K562 (cell line): ENCODE results near the gene PDE9A. TPM values are rescaled to one million over a fixed set of nuclear protein-coding genes. Genes with fewer than 3 reads are reported as not detected.

Source experiments
- ATAC-seq: fragments of 200-7000 bp; cut with Tn5 transposase; 3 replicates; pipeline ENCODE4 v1.9.1; 2020; ENCODE audit warnings: moderate library complexity
- BruUV-seq: library from RNA; stranded (reverse); fragments of 400-500 nt; replicated peaks from 2 replicates; lab custom pipeline; 2021; lab: Mats Ljungman, UMichigan
- CTCF ChIA-PET: fragments of 300-600 bp; formaldehyde crosslinking; extraction: SDS; loops from one replicate; lab custom pipeline; 2021; ENCODE audit warnings: low intra/inter-chr PET ratio; lab: Yijun Ruan, JAX
- POLR2A ChIA-PET: fragments of 300-600, 350-650 bp; sonication (Branson Sonifier 250); formaldehyde crosslinking; extraction: SDS; loops from one replicate; lab custom pipeline; 2021; ENCODE audit warnings: antibody characterized with exemption, inconsistent platforms; lab: Yijun Ruan, JAX
- DNase-seq, 4 experiments: peaks; one replicate each; pipeline versions ENCODE4 v3.0.0 to v3.0.0-alpha.2; 2011 to 2018; ENCODE audit warnings: low spot score in 3 of 4, mixed read lengths in 3 of 4; ENCODE audit errors: extremely low read depth in 1 of 4
- FAIRE-seq: peaks from 2 replicates; lab custom pipeline; 2011; peaks lifted over from hg19 to GRCh38; lab: Jason Lieb, UNC
- H2AFZ ChIP-seq: 2 replicates; pipeline ENCODE4 v1.6.0; 2011; ENCODE audit warnings: low read depth, low read length, control low read depth, inconsistent platforms
- H3K27ac ChIP-seq: fragments of 200-600 bp; 3 replicates; pipeline ENCODE4 v1.8.0; 2011; ENCODE audit warnings: low read depth, mild to moderate bottlenecking, control low read depth, inconsistent platforms, low read length, moderate library complexity, mixed read lengths; ENCODE audit errors: extremely low read depth
- H3K27me3 ChIP-seq, 2 experiments: fragments of 300-600 bp in 1 of 2; 2 replicates in 1 of 2; 3 replicates in 1 of 2; pipeline versions ENCODE4 v1.6.0 to v1.8.0; 2011; ENCODE audit warnings: inconsistent platforms in 2 of 2, low read length in 2 of 2, mild to moderate bottlenecking in 1 of 2, mixed read lengths in 1 of 2, moderate library complexity in 1 of 2; ENCODE audit not compliant: control insufficient read depth in 2 of 2, insufficient read depth in 2 of 2
- H3K36me3 ChIP-seq: fragments of 300-600 bp; 3 replicates; pipeline ENCODE4 v1.8.0; 2011; ENCODE audit warnings: mild to moderate bottlenecking, low read length, inconsistent platforms; ENCODE audit not compliant: control insufficient read depth, insufficient read depth
- H3K4me1 ChIP-seq, 2 experiments: fragments of 200-600 bp in 1 of 2; replicated peaks in 1 of 2; 2 replicates in 1 of 2; 3 replicates in 1 of 2; pipeline versions ENCODE4 v1.5.1 to v1.8.0; 2011; ENCODE audit warnings: inconsistent platforms in 2 of 2, low read length in 2 of 2, mild to moderate bottlenecking in 1 of 2, mixed read lengths in 1 of 2, moderate library complexity in 1 of 2; ENCODE audit not compliant: control insufficient read depth in 2 of 2, insufficient read depth in 2 of 2
- H3K4me2 ChIP-seq: 2 replicates; pipeline ENCODE4 v1.6.1; 2011; ENCODE audit warnings: low read length, control low read depth, inconsistent platforms, mixed read lengths; ENCODE audit not compliant: insufficient read depth
- H3K4me3 ChIP-seq: fragments of 200-600 bp; sonication (generic), shearing (Covaris generic); 2 replicates; pipeline ENCODE4 v1.5.1; 2016; ENCODE audit warnings: control low read depth, inconsistent platforms
- H3K79me2 ChIP-seq: fragments of 200-600 bp; 3 replicates; pipeline ENCODE4 v1.8.0; 2011; ENCODE audit warnings: low read length, inconsistent platforms; ENCODE audit not compliant: control insufficient read depth, insufficient read depth
- H3K9ac ChIP-seq, 2 experiments: 2 replicates each; pipeline versions ENCODE4 v1.6.0 to v1.6.1; 2011; ENCODE audit warnings: low read depth in 2 of 2, low read length in 2 of 2, control low read depth in 1 of 2, inconsistent platforms in 1 of 2, mild to moderate bottlenecking in 1 of 2, mixed read lengths in 1 of 2; ENCODE audit not compliant: insufficient read depth in 1 of 2
- H3K9me1 ChIP-seq: one replicate; pipeline ENCODE4 v1.6.0; 2011; ENCODE audit warnings: inconsistent platforms, mild to moderate bottlenecking, low read length, moderate library complexity; ENCODE audit not compliant: control insufficient read depth, insufficient read depth
- H3K9me3 ChIP-seq: replicated peaks from 2 replicates; pipeline ENCODE4 v1.5.1; 2011; ENCODE audit warnings: low read depth, low read length, inconsistent platforms; ENCODE audit not compliant: control insufficient read depth, insufficient read depth
- H4K20me1 ChIP-seq: replicated peaks from 2 replicates; pipeline ENCODE4 v1.6.1; 2011; ENCODE audit warnings: low read length, inconsistent platforms, mixed read lengths; ENCODE audit not compliant: control insufficient read depth, insufficient read depth
- ARNT ChIP-seq, 2 experiments: fragments of 450-650 bp; IDR thresholded peaks; 2 replicates each; pipeline ENCODE4 v1.6.1; 2016; ENCODE audit warnings: mild to moderate bottlenecking in 1 of 2
- SIRT6 ChIP-seq: IDR thresholded peaks from one replicate; pipeline ENCODE4 v1.6.1; 2012; ENCODE audit warnings: low read depth, mild to moderate bottlenecking, control low read depth, inconsistent platforms, low read length, moderate library complexity
- SNRNP70 ChIP-seq: fragments of 200-400 bp; formaldehyde crosslinking; optimal IDR thresholded peaks from 2 replicates; pipeline ENCODE3; 2017; ENCODE audit warnings: low read depth, low read length
- ZNF184 ChIP-seq: sonication (generic); formaldehyde crosslinking; IDR thresholded peaks from 2 replicates; pipeline ENCODE4 v1.5.0; 2020; ENCODE audit warnings: missing genetic modification reagents
- WGBS: fragments of 100-300 bp; shearing (Covaris generic); methylation state at CpG from one replicate; pipeline ENCODE4 v1.1.6; 2016; ENCODE audit warnings: low coverage, mixed read lengths; ENCODE audit not compliant: insufficient coverage; ENCODE audit errors: missing lambda C conversion rate; 5-methylcytosine and 5-hydroxymethylcytosine counted together
- in situ Hi-C: fragments of 300-500 bp; cut with MboI; formaldehyde crosslinking; loops from 4 replicates; pipeline ENCODE4 v1.15.0; 2018; ENCODE audit warnings: inconsistent platforms, mixed read lengths
- intact Hi-C: fragments of 100-400 bp; cut with micrococcal nuclease; formaldehyde crosslinking; loops from 2 replicates; pipeline ENCODE4 v1.14.2; 2022
- polyA plus RNA-seq, 8 experiments: library from polyadenylated mRNA; depleted of rRNA in 4 of 8; stranded (reverse) in 5 of 8; unstranded in 3 of 8; fragments of >200 nt; fragmentation: Nextera tagmentation in 2 of 8; fragmentation: Illumina TruSeq in 1 of 8; extraction: Ambion mirVana in 2 of 8; extraction: Trizol in 1 of 8; gene quantifications; 2 replicates each; pipeline versions ENCODE4 v1.2.1 to v1.2.3, GENCODE V29; 2011 to 2014; ENCODE audit warnings: inconsistent platforms in 1 of 8, missing spikeins in 1 of 8
- total RNA-seq, 7 experiments: library from RNA; depleted of rRNA in 6 of 7; stranded (reverse); fragments of >200 nt in 6 of 7; fragmentation: Illumina TruSeq in 2 of 7; extraction: Trizol in 2 of 7; gene quantifications; 2 replicates each; pipeline versions ENCODE4 v1.2.1 to v1.2.3, GENCODE V29; 2011 to 2021; ENCODE audit warnings: low replicate concordance in 1 of 7
- TF ChIP-seq, protein P1 (sequence below): fragments of 250-450 bp; sonication (Bioruptor Pico); IDR thresholded peaks from 2 replicates; pipeline ENCODE4 v1.5.1; 2021; ENCODE audit warnings: mild to moderate bottlenecking
- TF ChIP-seq, protein P2 (sequence below), 3 experiments: IDR thresholded peaks in 2 of 3; conservative IDR thresholded peaks in 1 of 3; 2 replicates each; pipeline ENCODE4 v1.5.1; 2011 to 2012; ENCODE audit warnings: low read length in 3 of 3, mild to moderate bottlenecking in 3 of 3, control low read depth in 2 of 3, improper control_type of control experiment in 1 of 3, inconsistent platforms in 1 of 3, low read depth in 1 of 3, mixed read lengths in 1 of 3, moderate library complexity in 1 of 3; ENCODE audit not compliant: insufficient read depth in 2 of 3

PDE9A gene
- total and polyA plus RNA-seq, 9 of the 15 experiments (the other 6 are each of a cell fraction or from before 2014, with no cell fraction given): 0.07 to 0.27 TPM; not detected in 7

DNA sequence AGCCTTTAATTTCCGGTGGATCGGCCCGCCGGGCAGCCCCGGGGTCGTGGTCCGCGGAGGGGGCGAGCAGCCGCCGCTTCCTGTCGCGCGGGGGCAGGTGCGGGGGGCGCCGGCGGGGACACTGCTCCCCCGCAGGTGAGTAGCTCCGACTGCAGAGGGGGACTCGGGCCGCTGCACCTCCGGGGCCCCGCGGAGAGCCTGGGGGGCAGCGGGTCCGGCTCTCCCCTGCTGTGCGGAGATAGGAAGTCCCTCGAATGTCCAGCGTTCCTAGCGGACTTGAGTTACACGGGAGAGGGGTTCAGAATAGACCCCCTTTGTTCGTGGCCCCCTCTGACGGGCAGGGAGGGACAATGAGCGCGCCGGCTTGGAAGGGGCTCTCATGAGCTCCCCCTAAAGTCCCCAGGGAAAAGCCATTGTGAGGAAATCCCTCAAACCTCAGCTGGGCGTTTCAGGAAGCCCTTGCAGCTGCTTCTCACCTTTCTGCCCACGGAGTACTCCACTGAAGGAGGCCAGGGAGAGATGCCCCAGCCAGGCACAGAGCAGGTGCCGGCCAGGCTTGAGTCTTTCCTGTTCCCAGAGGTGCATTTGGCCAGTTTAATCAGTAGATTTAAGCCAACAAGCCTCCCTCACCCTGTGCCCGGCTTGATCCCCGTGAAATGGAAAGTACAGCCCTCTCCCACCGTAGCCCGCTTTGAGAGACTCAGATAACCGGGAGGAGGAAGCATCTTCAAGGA is 925 bp downstream of the PDE9A start:
- no peak for ATAC-seq
- POLR2A ChIA-PET: interaction anchor here (0.6 to 1.2 kb wide), 3 partner anchors 12 to 1318 kb away, joined by 3 to 4 read pairs (median 3); no protein-coding TSS in a partner anchor

More for the DNA sequence above, 925 bp downstream of the PDE9A start:
- no peaks in the 10 kb centered on the region for H3K9me1 ChIP-seq
- no peak overlapping the region for H2AFZ ChIP-seq
- CTCF ChIA-PET: interaction anchor here (0.6 kb wide), 1 partner anchor 84 kb away, joined by 3 read pairs; no protein-coding TSS in a partner anchor
- H3K36me3 ChIP-seq: no peaks in the 10 kb centered on the region
- no peak for FAIRE-seq
- no peak overlapping the region for H3K4me2 ChIP-seq
- no peak overlapping the region for H3K27ac ChIP-seq
- intact Hi-C loops (no loop called here), in situ Hi-C loops (no loop called here)
- WGBS: 6% methylated on average over 31 of the region's 45 CpGs
- no peaks in the 10 kb centered on the region for H3K79me2 ChIP-seq
- TF ChIP-seq SIRT6: no peak
- no peak for TF ChIP-seq SNRNP70
- no peak for TF ChIP-seq ZNF184 (CRISPR knock-in tag)
- TF ChIP-seq, protein P1, sequence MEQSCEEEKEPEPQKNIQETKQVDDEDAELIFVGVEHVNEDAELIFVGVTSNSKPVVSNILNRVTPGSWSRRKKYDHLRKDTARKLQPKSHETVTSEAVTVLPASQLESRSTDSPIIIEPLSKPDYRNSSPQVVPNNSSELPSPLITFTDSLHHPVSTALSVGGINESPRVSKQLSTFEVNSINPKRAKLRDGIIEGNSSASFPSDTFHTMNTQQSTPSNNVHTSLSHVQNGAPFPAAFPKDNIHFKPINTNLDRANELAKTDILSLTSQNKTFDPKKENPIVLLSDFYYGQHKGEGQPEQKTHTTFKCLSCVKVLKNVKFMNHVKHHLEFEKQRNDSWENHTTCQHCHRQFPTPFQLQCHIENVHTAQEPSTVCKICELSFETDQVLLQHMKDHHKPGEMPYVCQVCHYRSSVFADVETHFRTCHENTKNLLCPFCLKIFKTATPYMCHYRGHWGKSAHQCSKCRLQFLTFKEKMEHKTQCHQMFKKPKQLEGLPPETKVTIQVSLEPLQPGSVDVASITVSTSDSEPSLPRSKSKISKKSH (CRISPR knock-in tag): no peak
- TF ChIP-seq ARNT (IDR thresholded peaks at IDR 0.05): no peak
- TF ChIP-seq, protein P2, sequence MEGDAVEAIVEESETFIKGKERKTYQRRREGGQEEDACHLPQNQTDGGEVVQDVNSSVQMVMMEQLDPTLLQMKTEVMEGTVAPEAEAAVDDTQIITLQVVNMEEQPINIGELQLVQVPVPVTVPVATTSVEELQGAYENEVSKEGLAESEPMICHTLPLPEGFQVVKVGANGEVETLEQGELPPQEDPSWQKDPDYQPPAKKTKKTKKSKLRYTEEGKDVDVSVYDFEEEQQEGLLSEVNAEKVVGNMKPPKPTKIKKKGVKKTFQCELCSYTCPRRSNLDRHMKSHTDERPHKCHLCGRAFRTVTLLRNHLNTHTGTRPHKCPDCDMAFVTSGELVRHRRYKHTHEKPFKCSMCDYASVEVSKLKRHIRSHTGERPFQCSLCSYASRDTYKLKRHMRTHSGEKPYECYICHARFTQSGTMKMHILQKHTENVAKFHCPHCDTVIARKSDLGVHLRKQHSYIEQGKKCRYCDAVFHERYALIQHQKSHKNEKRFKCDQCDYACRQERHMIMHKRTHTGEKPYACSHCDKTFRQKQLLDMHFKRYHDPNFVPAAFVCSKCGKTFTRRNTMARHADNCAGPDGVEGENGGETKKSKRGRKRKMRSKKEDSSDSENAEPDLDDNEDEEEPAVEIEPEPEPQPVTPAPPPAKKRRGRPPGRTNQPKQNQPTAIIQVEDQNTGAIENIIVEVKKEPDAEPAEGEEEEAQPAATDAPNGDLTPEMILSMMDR (IDR thresholded peaks at IDR 0.05 in 2 of 3, conservative IDR thresholded peaks at IDR 0.05 in 1 of 3; ENCODE audit: insufficient read depth in 2 of 3, low read depth in 1 of 3, low read length in 3 of 3): 0 out of 6 replicates have a peak, but pooled peaks of 1 of the 3 experiments have one; percentile 9
- peaks cover 47% of the 10 kb centered on the region for H4K20me1 ChIP-seq
- peaks cover 0 to 14% of the 10 kb centered on the region in 2 experiments; a peak in 2 of 5 replicates for H3K4me1 ChIP-seq
- H3K9me3 ChIP-seq: no peaks in the 10 kb centered on the region
- DNase-seq: no peak
- BruUV-seq: no TSS peak
- H3K4me3 ChIP-seq: no peak overlapping the region
- H3K9ac ChIP-seq: no peak overlapping the region
- H3K27me3 ChIP-seq: peaks cover 74 to 89% of the 10 kb centered on the region in 2 experiments
